Tibial nerve (tissue), 3 donors: ENCODE results near the gene IL20RB.

Experiments
- POLR2A ChIP-seq, 2 donors: fragments of 450-650 bp; IDR thresholded peaks; one replicate each; pipeline ENCODE4 v1.6.1; 2017; ENCODE audit warnings: antibody characterized with exemption in 2 of 2, mild to moderate bottlenecking in 2 of 2, moderate library complexity in 2 of 2
- TF ChIP-seq, protein P1 (sequence below), 5 experiments: fragments of 200-600 bp in 3 of 5; fragments of 450-650 bp in 2 of 5; sonication (generic) in 3 of 5; IDR thresholded peaks; one replicate each; pipeline ENCODE4 v1.5.1; 2016 to 2019; ENCODE audit warnings: antibody characterized with exemption in 5 of 5, mild to moderate bottlenecking in 3 of 5, moderate library complexity in 2 of 5

DNA sequence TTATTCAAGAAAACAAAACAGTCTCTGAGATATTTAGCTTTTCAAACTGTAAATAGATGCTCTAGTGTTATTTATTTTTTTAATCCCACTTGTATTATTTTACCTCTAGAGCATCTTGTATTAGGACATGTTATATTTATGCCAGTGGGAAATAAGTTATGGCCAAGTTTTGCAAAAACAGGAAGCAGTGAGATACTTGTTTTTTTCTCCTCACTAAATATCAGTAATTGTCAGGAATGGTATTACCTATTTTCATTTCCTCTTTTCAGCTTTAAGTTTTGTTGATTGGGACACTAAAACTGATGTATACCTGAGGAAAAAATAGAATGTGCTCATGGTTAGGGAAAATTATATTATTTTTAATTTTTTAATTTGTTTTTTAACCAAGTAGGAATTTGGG is 8.6 kb upstream of the IL20RB start:
- TF ChIP-seq, protein P1, sequence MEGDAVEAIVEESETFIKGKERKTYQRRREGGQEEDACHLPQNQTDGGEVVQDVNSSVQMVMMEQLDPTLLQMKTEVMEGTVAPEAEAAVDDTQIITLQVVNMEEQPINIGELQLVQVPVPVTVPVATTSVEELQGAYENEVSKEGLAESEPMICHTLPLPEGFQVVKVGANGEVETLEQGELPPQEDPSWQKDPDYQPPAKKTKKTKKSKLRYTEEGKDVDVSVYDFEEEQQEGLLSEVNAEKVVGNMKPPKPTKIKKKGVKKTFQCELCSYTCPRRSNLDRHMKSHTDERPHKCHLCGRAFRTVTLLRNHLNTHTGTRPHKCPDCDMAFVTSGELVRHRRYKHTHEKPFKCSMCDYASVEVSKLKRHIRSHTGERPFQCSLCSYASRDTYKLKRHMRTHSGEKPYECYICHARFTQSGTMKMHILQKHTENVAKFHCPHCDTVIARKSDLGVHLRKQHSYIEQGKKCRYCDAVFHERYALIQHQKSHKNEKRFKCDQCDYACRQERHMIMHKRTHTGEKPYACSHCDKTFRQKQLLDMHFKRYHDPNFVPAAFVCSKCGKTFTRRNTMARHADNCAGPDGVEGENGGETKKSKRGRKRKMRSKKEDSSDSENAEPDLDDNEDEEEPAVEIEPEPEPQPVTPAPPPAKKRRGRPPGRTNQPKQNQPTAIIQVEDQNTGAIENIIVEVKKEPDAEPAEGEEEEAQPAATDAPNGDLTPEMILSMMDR (IDR thresholded peaks at IDR 0.05), result no peak
- TF ChIP-seq POLR2A (IDR thresholded peaks at IDR 0.05), result no peak
